ENCODE results near the gene ATXN2.

GRCh38 chr12:111451232-111451631, 147.9 kb downstream of the ATXN2 start:
- TF ChIP-seq EZH2phosphoT487 (IDR thresholded peaks at IDR 0.05; ENCODE audit: insufficient read depth, low read depth) = no peak
- TF ChIP-seq EZH2 (IDR thresholded peaks at IDR 0.05; ENCODE audit: insufficient read depth, poor library complexity, severe bottlenecking) = no peak
